ENCODE data around the gene USP49. TPM values are rescaled to one million over a fixed set of nuclear protein-coding genes. Genes with fewer than 3 reads are reported as not detected.
A peak's percentile ranks its signal among the peaks of the same experiment; 100 is the strongest.

The USP49 gene
- polyA plus RNA-seq, 1 of the 3 experiments (the other 2 are of a cell fraction) = 2.4 TPM

- H3K27me3 ChIP-seq (ENCODE audit: insufficient read depth) = no peaks in the 10 kb centered on the region
- H2AFZ ChIP-seq (ENCODE audit: low read depth) = no peak overlapping the region
- peaks cover 14 to 23% of the 10 kb centered on the region in 2 experiments; a peak in 2 of 4 replicates for H3K4me1 ChIP-seq (ENCODE audit: control insufficient read depth in 1 of 2, insufficient read depth in 2 of 2, low read depth in 1 of 2, low read length in 1 of 2)
- peak overlapping the region in 1 of 2 experiments; percentile 22; a peak in 3 of 4 replicates for H3K27ac ChIP-seq (ENCODE audit: low read depth in 2 of 2, low read length in 1 of 2)
- H3K4me2 ChIP-seq = peak overlapping the region; percentile 99
- H4K20me1 ChIP-seq (ENCODE audit: insufficient read depth) = no peaks in the 10 kb centered on the region
- ChIA-PET CTCF (interaction anchor here (0.7 to 8.9 kb wide), 8 partner anchors 11 to 413 kb away, joined by 3 to 118 read pairs (median 3); partner anchors contain the start of gene TFEB), POLR2A (interaction anchor here (1.6 kb wide), 1 partner anchor 48 kb away, joined by 8 read pairs; no protein-coding TSS in a partner anchor)
- peaks cover 8 to 15% of the 10 kb centered on the region in 2 experiments for H3K36me3 ChIP-seq (replicated peaks in 1 of 2; ENCODE audit: control insufficient read depth in 1 of 2, insufficient read depth in 2 of 2, low read length in 1 of 2)
- H3F3A ChIP-seq (replicated peaks; ENCODE audit: insufficient read depth) = no peaks in the 10 kb centered on the region
- H3K4me3 ChIP-seq (ENCODE audit: low read depth in 2 of 2, low read length in 1 of 2) = peak overlapping the region; percentile 52 to 77
- H3K9ac ChIP-seq = peak overlapping the region; percentile 69
- no peaks in the 10 kb centered on the region for H3K9me3 ChIP-seq
- TF ChIP-seq EP300 (IDR thresholded peaks at IDR 0.05; ENCODE audit: borderline replicate concordance in 1 of 2, low read depth in 1 of 2, low read length in 1 of 2) = no peak
- no peak for TF ChIP-seq TAF1 (IDR thresholded peaks at IDR 0.05; ENCODE audit: borderline replicate concordance, low read depth, low read length)
- DNase-seq = no peak
- 61% methylated on average over 3 of the region's 3 CpGs for WGBS (ENCODE audit: low lambda C conversion rate)
- H3K9me2 ChIP-seq = no peaks in the 10 kb centered on the region
- peaks cover 13% of the 10 kb centered on the region for H3K79me2 ChIP-seq (ENCODE audit: insufficient read depth)
Measured at GRCh38 chr6:41781366-41781730, 113.8 kb downstream of the USP49 start.

- Histone ChIP-seq H2AFZ (ENCODE audit: low read depth) (peak within 1 kb of the TSS; percentile 82), H3K9ac (peak within 1 kb of the TSS; percentile 69), H3K79me2 (ENCODE audit: insufficient read depth) (peaks cover 13% of the 10 kb centered on the region), H3K9me2 (no peaks in the 10 kb centered on the region), H3K36me3 (replicated peaks in 1 of 2; ENCODE audit: control insufficient read depth in 1 of 2, insufficient read depth in 2 of 2, low read length in 1 of 2) (peaks cover 8 to 15% of the 10 kb centered on the region in 2 experiments), H4K20me1 (ENCODE audit: insufficient read depth) (no peaks in the 10 kb centered on the region), H3K9me3 (no peaks in the 10 kb centered on the region), H3K4me3 (ENCODE audit: low read depth in 2 of 2, low read length in 1 of 2) (peak within 1 kb of the TSS; percentile 52 to 77), H3K4me2 (peak within 1 kb of the TSS; percentile 99), H3K27me3 (ENCODE audit: insufficient read depth) (no peaks in the 10 kb centered on the region), H3K27ac (ENCODE audit: low read depth in 2 of 2, low read length in 1 of 2) (peak within 1 kb of the TSS; percentile 40 to 87), H3K4me1 (ENCODE audit: control insufficient read depth in 1 of 2, insufficient read depth in 2 of 2, low read depth in 1 of 2, low read length in 1 of 2) (peaks cover 14 to 19% of the 10 kb centered on the region in 2 experiments; a peak in 2 of 4 replicates), H3F3A (replicated peaks; ENCODE audit: insufficient read depth) (no peaks in the 10 kb centered on the region)
- 3% methylated on average over 15 of the region's 36 CpGs for WGBS (ENCODE audit: low lambda C conversion rate)
- TF ChIP-seq ELF1 (IDR thresholded peaks at IDR 0.05) (no peak), MAX (IDR thresholded peaks at IDR 0.05; ENCODE audit: low read depth) (0 out of 2 replicates have a peak, but pooled peaks have one; percentile 35), NFIC (IDR thresholded peaks at IDR 0.05; ENCODE audit: borderline replicate concordance) (no peak; the same call in 1 of the 2 replicates), GATA2 (CRISPR knock-in tag; IDR thresholded peaks at IDR 0.05) (no peak), CHD2 (IDR thresholded peaks at IDR 0.05; ENCODE audit: low read length, partially characterized antibody) (no peak), IRF3 (IDR thresholded peaks at IDR 0.05; ENCODE audit: low read depth, low read length) (no peak)
- TF ChIP-seq, protein P1, sequence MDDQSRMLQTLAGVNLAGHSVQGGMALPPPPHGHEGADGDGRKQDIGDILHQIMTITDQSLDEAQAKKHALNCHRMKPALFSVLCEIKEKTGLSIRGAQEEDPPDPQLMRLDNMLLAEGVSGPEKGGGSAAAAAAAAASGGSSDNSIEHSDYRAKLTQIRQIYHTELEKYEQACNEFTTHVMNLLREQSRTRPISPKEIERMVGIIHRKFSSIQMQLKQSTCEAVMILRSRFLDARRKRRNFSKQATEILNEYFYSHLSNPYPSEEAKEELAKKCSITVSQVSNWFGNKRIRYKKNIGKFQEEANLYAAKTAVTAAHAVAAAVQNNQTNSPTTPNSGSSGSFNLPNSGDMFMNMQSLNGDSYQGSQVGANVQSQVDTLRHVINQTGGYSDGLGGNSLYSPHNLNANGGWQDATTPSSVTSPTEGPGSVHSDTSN (IDR thresholded peaks at IDR 0.05) = no peak
- POLR2A ChIA-PET = interaction anchor here (1.6 kb wide), 1 partner anchor 47 kb away, joined by 8 read pairs; no protein-coding TSS in a partner anchor
- CTCF ChIA-PET = interaction anchor here (0.7 to 8.9 kb wide), 6 partner anchors 12 to 412 kb away, joined by 3 to 118 read pairs (median 4); partner anchors contain the start of gene TFEB
- peak; percentile 71 for DNase-seq
Measured at GRCh38 chr6:41780551-41781365, 114.4 kb downstream of the USP49 start, which contains the start of gene PRICKLE4. PRICKLE4 (plus strand) TSS chr6:41780782; CDS start chr6:41783474, 2,692 bp downstream.
